A549 (cell line): ENCODE data around the gene STARD13. TPM values are rescaled to one million over a fixed set of nuclear protein-coding genes. Genes with fewer than 3 reads are reported as not detected.

Experiments
- ATAC-seq, 2 experiments: fragments of 200-7000 bp in 1 of 2; fragments of >200 bp in 1 of 2; cut with Nextera tagmentation in 1 of 2; cut with Tn5 transposase in 1 of 2; 3 replicates each; pipeline versions ENCODE4 v1.8.0 to v1.9.1; 2018 to 2020; ENCODE audit warnings: mild to moderate bottlenecking in 1 of 2, moderate library complexity in 1 of 2
- CTCF ChIA-PET: fragments of 300-600 bp; sonication (Branson Sonifier 250); formaldehyde crosslinking; extraction: SDS; loops from one replicate; lab custom pipeline; 2021; ENCODE audit warnings: antibody characterized with exemption, inconsistent platforms; lab: Yijun Ruan, JAX
- POLR2A ChIA-PET: fragments of 350-600 bp; formaldehyde crosslinking; extraction: SDS; loops from one replicate; lab custom pipeline; 2021; ENCODE audit warnings: antibody characterized with exemption, inconsistent platforms; lab: Yijun Ruan, JAX
- DNase-seq, 2 experiments: peaks; one replicate each; pipeline versions ENCODE4 v3.0.0 to v3.0.0-alpha.2; 2011 to 2016; ENCODE audit warnings: low read depth in 1 of 2, low spot score in 1 of 2
- FAIRE-seq: peaks from 2 replicates; lab custom pipeline; 2011; peaks lifted over from hg19 to GRCh38; lab: Jason Lieb, UNC
- H3K27ac ChIP-seq, 2 experiments: fragments of >200 bp; sonication (Bioruptor Twin); formaldehyde crosslinking; 3 replicates each; pipeline ENCODE4 v1.5.1; 2016 to 2017
- H3K4me1 ChIP-seq: fragments of >200 bp; sonication (Bioruptor Twin); formaldehyde crosslinking; 3 replicates; pipeline ENCODE4 v1.6.1; 2016
- H3K4me2 ChIP-seq: fragments of >200 bp; sonication (Bioruptor Twin); formaldehyde crosslinking; 3 replicates; pipeline ENCODE4 v1.6.1; 2016
- H3K4me3 ChIP-seq: fragments of >200 bp; sonication (Bioruptor Twin); formaldehyde crosslinking; 3 replicates; pipeline ENCODE4 v1.5.1; 2016
- H3K9me3 ChIP-seq: fragments of >200 bp; sonication (Bioruptor Twin); formaldehyde crosslinking; 3 replicates; pipeline ENCODE4 v1.6.1; 2016
- CBX8 ChIP-seq: fragments of 200-600 bp; sonication (generic); IDR thresholded peaks from 2 replicates; pipeline ENCODE4 v1.6.1; 2016
- CHD2 ChIP-seq: fragments of 150-350 bp; IDR thresholded peaks from 2 replicates; pipeline ENCODE4 v1.6.1; 2014; ENCODE audit warnings: low read length; ENCODE audit not compliant: partially characterized antibody
- EP300 ChIP-seq, 2 experiments: fragments of >200 bp; sonication (Bioruptor Twin); formaldehyde crosslinking; IDR thresholded peaks; 2 replicates in 1 of 2; 3 replicates in 1 of 2; pipeline ENCODE4 v1.6.1; 2016 to 2017
- FOXS1 ChIP-seq: fragments of 250-450 bp; sonication (Bioruptor Pico); IDR thresholded peaks from 2 replicates; pipeline ENCODE4 v1.5.0; 2020; ENCODE audit warnings: mild to moderate bottlenecking, moderate library complexity
- HDAC2 ChIP-seq: fragments of 200-600 bp; sonication (generic); IDR thresholded peaks from 2 replicates; pipeline ENCODE4 v1.6.1; 2016
- HOXA7 ChIP-seq: fragments of 250-450 bp; sonication (Bioruptor Pico); IDR thresholded peaks from 2 replicates; pipeline ENCODE4 v1.5.0; 2020; ENCODE audit warnings: mild to moderate bottlenecking, moderate library complexity
- JUN ChIP-seq, 2 experiments: fragments of >200 bp; sonication (Bioruptor Twin); formaldehyde crosslinking; IDR thresholded peaks; 2 replicates in 1 of 2; 3 replicates in 1 of 2; pipeline ENCODE4 v1.6.1; 2016 to 2017
- JUNB ChIP-seq: fragments of >200 bp; sonication (Bioruptor Twin); formaldehyde crosslinking; IDR thresholded peaks from 2 replicates; pipeline ENCODE4 v1.6.1; 2016
- KDM5A ChIP-seq: fragments of 200-600 bp; sonication (generic); IDR thresholded peaks from 2 replicates; pipeline ENCODE4 v1.6.1; 2016; ENCODE audit warnings: antibody characterized with exemption, mild to moderate bottlenecking
- MYC ChIP-seq: IDR thresholded peaks from 2 replicates; pipeline ENCODE4 v1.6.1; 2012; ENCODE audit warnings: mild to moderate bottlenecking, inconsistent platforms, low read length, improper control_type of control experiment, borderline replicate concordance
- NPAS2 ChIP-seq: fragments of 250-450 bp; sonication (Bioruptor Pico); IDR thresholded peaks from 2 replicates; pipeline ENCODE4 v1.8.0; 2022; ENCODE audit warnings: mild to moderate bottlenecking, moderate library complexity, borderline replicate concordance
- NR3C1 ChIP-seq: fragments of >200 bp; sonication (Bioruptor Twin); formaldehyde crosslinking; IDR thresholded peaks from 3 replicates; pipeline ENCODE4 v1.6.1; 2017
- POLR2A ChIP-seq: IDR thresholded peaks from 2 replicates; pipeline ENCODE4 v1.6.1; 2012; ENCODE audit warnings: mild to moderate bottlenecking, low read length
- RCOR1 ChIP-seq: fragments of 150-350 bp; IDR thresholded peaks from 2 replicates; pipeline ENCODE4 v1.6.1; 2014; ENCODE audit warnings: antibody characterized with exemption, low read length, low read depth
- RFX5 ChIP-seq: fragments of 450-650 bp; IDR thresholded peaks from 2 replicates; pipeline ENCODE4 v1.7.1; 2014; ENCODE audit warnings: antibody characterized with exemption, mild to moderate bottlenecking, moderate library complexity
- SMC3 ChIP-seq: fragments of >200 bp; sonication (Bioruptor Twin); formaldehyde crosslinking; IDR thresholded peaks from 3 replicates; pipeline ENCODE4 v1.6.1; 2018; ENCODE audit warnings: inconsistent platforms
- TFCP2L1 ChIP-seq: fragments of 250-450 bp; sonication (Bioruptor Pico); IDR thresholded peaks from 2 replicates; pipeline ENCODE4 v1.5.0; 2021; ENCODE audit warnings: mild to moderate bottlenecking
- ZC3H11A ChIP-seq: fragments of 450-650 bp; IDR thresholded peaks from 2 replicates; pipeline ENCODE4 v1.6.1; 2014; ENCODE audit warnings: antibody characterized with exemption, mild to moderate bottlenecking
- WGBS: methylation state at CpG from one replicate; pipeline ENCODE4 v1.1.6; 2017; ENCODE audit errors: missing lambda C conversion rate; 5-methylcytosine and 5-hydroxymethylcytosine counted together
- polyA plus RNA-seq, 4 experiments: library from polyadenylated mRNA; depleted of rRNA in 3 of 4; stranded (reverse); fragments of >200 nt; fragmentation: RNase III in 1 of 4; extraction: RNeasy Plus Mini Kit Qiagen cat#74134 plus additional on column Dnase treatment in 1 of 4; gene quantifications; 2 replicates in 3 of 4; 3 replicates in 1 of 4; pipeline ENCODE4 v1.2.3, GENCODE V29; 2011 to 2017
- TF ChIP-seq, protein P1 (sequence below): fragments of 250-450 bp; sonication (Bioruptor Pico); IDR thresholded peaks from 2 replicates; pipeline ENCODE4 v1.5.0; 2020; ENCODE audit warnings: low read depth, mild to moderate bottlenecking, moderate library complexity
- TF ChIP-seq, protein P2 (sequence below): fragments of 150-350 bp; IDR thresholded peaks from 2 replicates; pipeline ENCODE4 v1.6.1; 2014; ENCODE audit warnings: low read depth, mild to moderate bottlenecking, low read length
- TF ChIP-seq, protein P3 (sequence below): IDR thresholded peaks from 2 replicates; pipeline ENCODE4 v1.6.1; 2012

Gene STARD13
- polyA plus RNA-seq, 2 of the 4 experiments (the other 2 are of a cell fraction), result 2.4 to 2.8 TPM

DNA sequence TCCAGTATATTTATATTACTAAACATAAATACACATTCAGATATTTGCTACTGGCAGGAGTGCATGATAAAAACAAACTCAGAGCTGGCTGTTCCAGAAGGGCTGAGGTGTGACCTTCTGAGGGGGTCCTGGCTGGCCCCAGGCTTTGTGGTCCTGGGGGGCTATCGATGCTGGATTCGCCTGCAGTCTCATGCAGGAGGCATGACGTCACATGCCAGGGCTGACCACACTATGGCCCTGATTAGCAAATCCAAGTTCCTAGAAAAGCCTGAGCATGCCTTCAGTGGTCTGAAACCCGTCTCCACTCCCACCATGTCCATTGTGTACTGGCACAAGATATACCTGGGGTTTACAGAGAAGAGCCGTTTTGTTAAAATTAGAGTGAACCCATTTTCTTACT, 171.4 kb downstream of the STARD13 start (continued):
- TF ChIP-seq MYC (no peak), HDAC2 (no peak)

DNA sequence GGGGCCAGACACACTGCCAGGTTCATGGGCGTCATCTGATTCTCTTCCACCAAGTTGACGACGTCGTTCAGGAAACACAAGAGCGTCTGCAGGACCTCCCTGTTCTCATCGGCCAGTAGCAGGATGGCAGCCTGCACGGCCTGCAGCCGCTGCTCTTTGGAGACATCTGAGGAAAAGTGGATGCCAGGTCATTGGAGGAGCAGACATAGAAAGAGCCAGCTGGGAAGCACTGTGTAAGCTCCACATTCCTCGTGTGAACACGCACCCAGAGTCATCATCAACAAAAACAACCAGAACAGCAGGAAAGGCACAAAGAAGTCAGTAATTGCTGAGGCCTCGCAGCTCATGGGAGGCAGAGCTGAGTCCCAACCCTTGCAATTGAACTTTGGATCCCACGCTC, 172.8 kb downstream of the STARD13 start:
- TF ChIP-seq FOXS1 (no peak), CBX8 (no peak), RFX5 (no peak), RCOR1 (no peak), NPAS2 (CRISPR knock-in tag) (no peak), CHD2 (no peak), JUNB (no peak), JUN (IDR thresholded peaks at IDR 0.05) (no peak), EP300 (IDR thresholded peaks at IDR 0.05) (no peak), POLR2A (no peak), TFCP2L1 (CRISPR knock-in tag) (no peak), SMC3 (no peak), KDM5A (no peak), HOXA7 (CRISPR knock-in tag) (no peak), ZC3H11A (no peak)
- TF ChIP-seq, protein P1, sequence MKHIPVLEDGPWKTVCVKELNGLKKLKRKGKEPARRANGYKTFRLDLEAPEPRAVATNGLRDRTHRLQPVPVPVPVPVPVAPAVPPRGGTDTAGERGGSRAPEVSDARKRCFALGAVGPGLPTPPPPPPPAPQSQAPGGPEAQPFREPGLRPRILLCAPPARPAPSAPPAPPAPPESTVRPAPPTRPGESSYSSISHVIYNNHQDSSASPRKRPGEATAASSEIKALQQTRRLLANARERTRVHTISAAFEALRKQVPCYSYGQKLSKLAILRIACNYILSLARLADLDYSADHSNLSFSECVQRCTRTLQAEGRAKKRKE, result no peak
- TF ChIP-seq, protein P2, sequence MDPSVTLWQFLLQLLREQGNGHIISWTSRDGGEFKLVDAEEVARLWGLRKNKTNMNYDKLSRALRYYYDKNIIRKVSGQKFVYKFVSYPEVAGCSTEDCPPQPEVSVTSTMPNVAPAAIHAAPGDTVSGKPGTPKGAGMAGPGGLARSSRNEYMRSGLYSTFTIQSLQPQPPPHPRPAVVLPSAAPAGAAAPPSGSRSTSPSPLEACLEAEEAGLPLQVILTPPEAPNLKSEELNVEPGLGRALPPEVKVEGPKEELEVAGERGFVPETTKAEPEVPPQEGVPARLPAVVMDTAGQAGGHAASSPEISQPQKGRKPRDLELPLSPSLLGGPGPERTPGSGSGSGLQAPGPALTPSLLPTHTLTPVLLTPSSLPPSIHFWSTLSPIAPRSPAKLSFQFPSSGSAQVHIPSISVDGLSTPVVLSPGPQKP, result no peak
- TF ChIP-seq, protein P3, sequence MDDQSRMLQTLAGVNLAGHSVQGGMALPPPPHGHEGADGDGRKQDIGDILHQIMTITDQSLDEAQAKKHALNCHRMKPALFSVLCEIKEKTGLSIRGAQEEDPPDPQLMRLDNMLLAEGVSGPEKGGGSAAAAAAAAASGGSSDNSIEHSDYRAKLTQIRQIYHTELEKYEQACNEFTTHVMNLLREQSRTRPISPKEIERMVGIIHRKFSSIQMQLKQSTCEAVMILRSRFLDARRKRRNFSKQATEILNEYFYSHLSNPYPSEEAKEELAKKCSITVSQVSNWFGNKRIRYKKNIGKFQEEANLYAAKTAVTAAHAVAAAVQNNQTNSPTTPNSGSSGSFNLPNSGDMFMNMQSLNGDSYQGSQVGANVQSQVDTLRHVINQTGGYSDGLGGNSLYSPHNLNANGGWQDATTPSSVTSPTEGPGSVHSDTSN, result no peak
- no peak for FAIRE-seq
- Histone ChIP-seq H3K4me1 (peaks cover 5% of the 10 kb centered on the region; the same call in 2 of the 3 replicates), H3K27ac (no peak overlapping the region), H3K4me3 (no peak overlapping the region), H3K9me3 (no peaks in the 10 kb centered on the region), H3K4me2 (no peak overlapping the region)
- ATAC-seq, result no peak
- DNase-seq, result no peak
- 93% methylated on average over 12 of the region's 12 CpGs for WGBS
- POLR2A ChIA-PET, result no interaction called here
- CTCF ChIA-PET, result interaction anchor here (0.8 kb wide), 1 partner anchor 115 kb away, joined by 4 read pairs; no protein-coding TSS in a partner anchor

DNA sequence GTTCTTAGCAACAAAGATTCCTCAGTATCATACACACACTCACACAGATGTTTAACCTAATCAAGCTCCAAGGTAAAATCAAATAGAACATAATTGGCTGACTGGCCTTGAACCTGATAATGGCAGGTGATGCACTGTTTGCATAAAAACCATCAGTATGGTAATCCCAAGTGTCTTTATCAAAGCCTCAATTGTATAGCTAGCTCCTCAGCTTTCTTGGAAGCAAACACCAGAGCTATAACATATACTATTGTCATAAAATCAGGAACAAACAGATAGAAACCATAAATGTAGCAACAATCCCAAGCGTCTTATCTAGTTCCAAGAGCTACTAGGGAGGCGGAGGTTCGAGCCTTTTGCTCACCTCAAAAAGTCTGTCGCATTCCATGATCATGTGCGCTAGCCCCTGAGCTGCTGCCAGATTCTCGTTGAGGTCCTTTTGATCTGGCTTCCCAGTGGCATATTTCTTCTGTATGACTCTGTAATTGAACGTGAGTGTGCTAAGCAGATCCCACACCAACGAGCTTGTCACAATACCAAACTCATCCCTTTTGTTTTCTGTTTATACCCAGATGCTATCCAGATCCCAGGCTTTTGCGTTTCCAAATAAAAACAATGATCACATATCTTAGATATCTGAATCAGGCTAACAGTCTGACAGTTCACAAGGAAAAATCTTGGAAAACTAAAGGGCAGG, 174.0 kb downstream of the STARD13 start:
- no peaks in the 10 kb centered on the region for H3K9me3 ChIP-seq
- ATAC-seq (no peak), DNase-seq (no peak), FAIRE-seq (no peak)
- no peak overlapping the region for H3K27ac ChIP-seq
- TF ChIP-seq NR3C1 (no peak), FOXS1 (no peak)
- no peak overlapping the region for H3K4me3 ChIP-seq
- POLR2A ChIA-PET, result no interaction called here
- CTCF ChIA-PET, result interaction anchor here (0.8 to 1.5 kb wide), 3 partner anchors 11 to 431 kb away, joined by 3 to 5 read pairs (median 4); no protein-coding TSS in a partner anchor
- no peak overlapping the region for H3K4me2 ChIP-seq
- WGBS, result 81% methylated on average over 9 of the region's 9 CpGs
- H3K4me1 ChIP-seq, result no peaks in the 10 kb centered on the region; the same call in 2 of the 3 replicates
